ENCODE results near the gene TSC22D2.

- TF ChIP-seq CTCF (IDR thresholded peaks at IDR 0.05): no peak
- no peak for TF ChIP-seq POLR2A (IDR thresholded peaks at IDR 0.05)
These were observed 42.9 kb upstream of the TSC22D2 start for GRCh38 chr3:150365132-150365604.
